ENCODE measurements around the gene SCAF11. TPM values are rescaled to one million over a fixed set of nuclear protein-coding genes. Genes with fewer than 3 reads are reported as not detected.

The SCAF11 gene
- total RNA-seq, 1 experiment from 2014 or later, result 79.8 TPM

GRCh38 chr12:45886685-45887084 is 103.7 kb downstream of the SCAF11 start:
- Histone ChIP-seq H3K9ac (ENCODE audit: low read length) (no peak overlapping the region), H4K20me1 (ENCODE audit: insufficient read depth) (no peaks in the 10 kb centered on the region), H3K9me3 (ENCODE audit: control insufficient read depth in 1 of 2, insufficient read depth in 1 of 2, low read depth in 1 of 2, low read length in 2 of 2) (no peaks in the 10 kb centered on the region), H3K27ac (ENCODE audit: low read depth, low read length) (no peak overlapping the region), H3K4me1 (ENCODE audit: control insufficient read depth in 1 of 2, insufficient read depth in 2 of 2, low read length in 2 of 2) (no peaks in the 10 kb centered on the region), H3K36me3 (ENCODE audit: control insufficient read depth in 1 of 2, insufficient read depth in 2 of 2, low read length in 2 of 2) (peaks cover 2 to 6% of the 10 kb centered on the region in 2 experiments; a peak in 2 of 4 replicates), H3K9me2 (ENCODE audit: insufficient read depth) (no peaks in the 10 kb centered on the region), H3K4me2 (ENCODE audit: low read length) (no peak overlapping the region), H3K4me3 (replicated peaks in 1 of 2; ENCODE audit: low read depth in 1 of 2, low read length in 2 of 2) (no peak overlapping the region), H3K79me2 (ENCODE audit: insufficient read depth, low read length) (no peaks in the 10 kb centered on the region), H2AFZ (ENCODE audit: low read depth, low read length, poor library complexity, severe bottlenecking) (no peak overlapping the region), H3K27me3 (ENCODE audit: insufficient read depth, low read length) (no peaks in the 10 kb centered on the region)
- POLR2A ChIA-PET, result no interaction called here
- RAD21 ChIA-PET (ENCODE audit: low non-redundant PET in 1 of 2, low total read pairs in 2 of 2, uncharacterized antibody in 2 of 2, unreplicated experiment in 2 of 2), result no interaction called here
- CTCF ChIA-PET, result no interaction called here
- ATAC-seq (no peak), DNase-seq (ENCODE audit: low read depth, low spot score) (no peak)
- intact Hi-C loops (cut with micrococcal nuclease), result no loop called here
- BruUV-seq (replicated peaks), result no TSS peak
- TF ChIP-seq FOSL1 (IDR thresholded peaks at IDR 0.05; ENCODE audit: low read depth) (no peak), ZBTB33 (IDR thresholded peaks at IDR 0.05; ENCODE audit: extremely low read depth, insufficient replicate concordance, low read length) (no peak), SIN3A (IDR thresholded peaks at IDR 0.05; ENCODE audit: low read depth) (no peak), MAX (IDR thresholded peaks at IDR 0.05) (no peak), CEBPB (IDR thresholded peaks at IDR 0.05; ENCODE audit: low read depth) (no peak), YY1 (IDR thresholded peaks at IDR 0.05; ENCODE audit: extremely low read depth, insufficient replicate concordance, low read depth, low read length) (no peak), SRF (IDR thresholded peaks at IDR 0.05; ENCODE audit: low read depth) (no peak), EZH2 (IDR thresholded peaks at IDR 0.05) (no peak), EGR1 (IDR thresholded peaks at IDR 0.05; ENCODE audit: low read depth) (no peak), REST (IDR thresholded peaks at IDR 0.05; ENCODE audit: low read depth) (no peak), SP1 (IDR thresholded peaks at IDR 0.05; ENCODE audit: low read depth) (no peak), ELF1 (IDR thresholded peaks at IDR 0.05; ENCODE audit: borderline replicate concordance, low read depth) (no peak), EZH2phosphoT487 (IDR thresholded peaks at IDR 0.05; ENCODE audit: borderline replicate concordance) (no peak), CTCF (IDR thresholded peaks at IDR 0.05 in 2 of 3, conservative IDR thresholded peaks at IDR 0.05 in 1 of 3; ENCODE audit: borderline replicate concordance in 1 of 3, insufficient read depth in 1 of 3, low read depth in 2 of 3, low read length in 2 of 3) (no peak), ZFX (IDR thresholded peaks at IDR 0.05) (no peak), TCF7L2 (IDR thresholded peaks at IDR 0.05; ENCODE audit: borderline replicate concordance, extremely low read depth, insufficient read depth, insufficient read length) (no peak), POLR2A (IDR thresholded peaks at IDR 0.05; ENCODE audit: borderline replicate concordance, extremely low read depth, insufficient read depth, insufficient read length) (no peak), JUND (IDR thresholded peaks at IDR 0.05) (no peak), POLR2AphosphoS5 (IDR thresholded peaks at IDR 0.05; ENCODE audit: low read depth, low read length) (no peak), CBX3 (IDR thresholded peaks at IDR 0.05; ENCODE audit: low read depth) (no peak)

Data from HCT116 (cell line).